Heart left ventricle (tissue), 13 donors: Measurements from ENCODE around the gene SERPINB4.

Source experiments
- POLR2A ChIP-seq, 2 donors: fragments of 450-650 bp; IDR thresholded peaks; one replicate each; pipeline ENCODE4 v1.6.1; 2017; ENCODE audit warnings: antibody characterized with exemption in 2 of 2, mild to moderate bottlenecking in 2 of 2, moderate library complexity in 2 of 2
- TF ChIP-seq, protein P1 (sequence below), 12 donors: fragments of 200-600 bp; sonication (generic) in 4 of 12; IDR thresholded peaks; one replicate each; pipeline versions ENCODE4 v1.5.0 to v1.8.0; 2018 to 2022; ENCODE audit warnings: antibody characterized with exemption in 12 of 12, mild to moderate bottlenecking in 5 of 12
- donor health status: ischemic (EF 13 %, LVEDD 7.1; RV severe dilation, severe dysfunction).
- donor health status: DM: no; HTN: yes; CAD: no.
- donor health status: DM: no; HTN: no; CAD: no.
- donor health status: ischemic (EF 25% LVEDD 6.9; RV normal size, moderate dysfunction).
- donor health status: ischemic (EF 25% LVEDD 5.7; RV mildly dilated, moderate dysfunction).
- donor health status: ischemic (EF 35%, LVEDD 5.7; RV mildly dilated, moderate dysfunction).
- donor health status: nonischemic (EF 11% LVEDD 7.7; RV severe dilation, severe dysfunction).
- donor health status: DM: yes; HTN: yes; CAD: no.
- donor health status: PGD.
- donor health status: ischemic (EF 29% LVEDD 5.4; RV normal size, mild dysfunction).
- donor health status: nonischemic (EF 23%, LVEDD 6.1; RV moderate dilation, normal function).

- no peak for TF ChIP-seq POLR2A (IDR thresholded peaks at IDR 0.05)
- TF ChIP-seq, protein P1, sequence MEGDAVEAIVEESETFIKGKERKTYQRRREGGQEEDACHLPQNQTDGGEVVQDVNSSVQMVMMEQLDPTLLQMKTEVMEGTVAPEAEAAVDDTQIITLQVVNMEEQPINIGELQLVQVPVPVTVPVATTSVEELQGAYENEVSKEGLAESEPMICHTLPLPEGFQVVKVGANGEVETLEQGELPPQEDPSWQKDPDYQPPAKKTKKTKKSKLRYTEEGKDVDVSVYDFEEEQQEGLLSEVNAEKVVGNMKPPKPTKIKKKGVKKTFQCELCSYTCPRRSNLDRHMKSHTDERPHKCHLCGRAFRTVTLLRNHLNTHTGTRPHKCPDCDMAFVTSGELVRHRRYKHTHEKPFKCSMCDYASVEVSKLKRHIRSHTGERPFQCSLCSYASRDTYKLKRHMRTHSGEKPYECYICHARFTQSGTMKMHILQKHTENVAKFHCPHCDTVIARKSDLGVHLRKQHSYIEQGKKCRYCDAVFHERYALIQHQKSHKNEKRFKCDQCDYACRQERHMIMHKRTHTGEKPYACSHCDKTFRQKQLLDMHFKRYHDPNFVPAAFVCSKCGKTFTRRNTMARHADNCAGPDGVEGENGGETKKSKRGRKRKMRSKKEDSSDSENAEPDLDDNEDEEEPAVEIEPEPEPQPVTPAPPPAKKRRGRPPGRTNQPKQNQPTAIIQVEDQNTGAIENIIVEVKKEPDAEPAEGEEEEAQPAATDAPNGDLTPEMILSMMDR (IDR thresholded peaks at IDR 0.05), result no peak
Measured at GRCh38 chr18:63591725-63592124, 52.3 kb downstream of the SERPINB4 start.
